Activated CD8-positive, alpha-beta memory T cell treated with anti-CD3 and anti-CD28 coated beads, Interleukin-2, amount 50 U/mL, for 48 hours (primary cell): ENCODE measurements around the gene CDC123.
"Not testable (repeated sequence)": the region's sequence is repeated elsewhere in the genome, so short reads cannot be mapped to it uniquely, and the experiment has no call there.

Source experiments
- DNase-seq: peaks from one replicate; pipeline ENCODE4 v3.0.0-alpha.2; 2020

CDC123 gene

GRCh38 chr10:12237265-12238220, 41.6 kb downstream of the CDC123 start:
- DNase-seq: no peak

GRCh38 chr10:12238821-12239220, 42.8 kb downstream of the CDC123 start:
- no peak for DNase-seq

GRCh38 chr10:12241810-12242529, 46.0 kb downstream of the CDC123 start:
- DNase-seq: no peak

GRCh38 chr10:12243864-12244620, 48.1 kb downstream of the CDC123 start:
- DNase-seq: no peak

GRCh38 chr10:12250181-12250580, 54.2 kb downstream of the CDC123 start:
- no peak for DNase-seq

- DNase-seq: not testable (repeated sequence)
Measured at GRCh38 chr10:12250702-12251101, 54.7 kb downstream of the CDC123 start.

- DNase-seq: no peak
Measured at GRCh38 chr10:12251581-12251980, 55.6 kb downstream of the CDC123 start.

GRCh38 chr10:12252882-12253546, 57.0 kb downstream of the CDC123 start:
- no peak for DNase-seq

- DNase-seq: no peak
Measured at GRCh38 chr10:12255048-12255447, 59.1 kb downstream of the CDC123 start.

GRCh38 chr10:12259988-12260387, 64.0 kb downstream of the CDC123 start:
- no peak for DNase-seq

GRCh38 chr10:12262278-12262981, 66.4 kb downstream of the CDC123 start:
- DNase-seq: no peak

GRCh38 chr10:12264204-12264940, 68.4 kb downstream of the CDC123 start:
- DNase-seq: peak; percentile 83

GRCh38 chr10:12269056-12269455, 73.1 kb downstream of the CDC123 start:
- DNase-seq: no peak

- DNase-seq: no peak
Measured at GRCh38 chr10:12271210-12271540, 75.2 kb downstream of the CDC123 start.

GRCh38 chr10:12277862-12278261, 81.9 kb downstream of the CDC123 start:
- DNase-seq: not testable (repeated sequence)

- DNase-seq: no peak
Measured at GRCh38 chr10:12279281-12279680, 83.3 kb downstream of the CDC123 start.

GRCh38 chr10:12287772-12288171, 91.8 kb downstream of the CDC123 start:
- no peak for DNase-seq

- DNase-seq: not testable (repeated sequence)
Measured at GRCh38 chr10:12297784-12298183, 101.8 kb downstream of the CDC123 start.

GRCh38 chr10:12299222-12299965, 103.4 kb downstream of the CDC123 start:
- DNase-seq: no peak
